H9 (cell line): ENCODE results near the gene GAK. TPM values are rescaled to one million over a fixed set of nuclear protein-coding genes. Genes with fewer than 3 reads are reported as not detected.

Experiments
- DNase-seq: peaks from one replicate; pipeline ENCODE4 v3.0.0-alpha.2; 2017
- H2AFZ ChIP-seq: one replicate; pipeline ENCODE4 v1.6.1; 2013; ENCODE audit warnings: mild to moderate bottlenecking, low read length, control low read depth, moderate library complexity
- H2AK5ac ChIP-seq: 2 replicates; pipeline ENCODE4 v1.6.1; 2013; ENCODE audit warnings: low read length, control low read depth, mixed read lengths; ENCODE audit not compliant: insufficient read length
- H2BK120ac ChIP-seq: one replicate; pipeline ENCODE4 v1.6.1; 2013; ENCODE audit warnings: low read depth, mild to moderate bottlenecking, low read length, control low read depth, inconsistent platforms; ENCODE audit not compliant: poor library complexity, severe bottlenecking
- H2BK12ac ChIP-seq: 2 replicates; pipeline ENCODE4 v1.6.1; 2013; ENCODE audit warnings: low read length, control low read depth, mixed read lengths, low read depth; ENCODE audit not compliant: insufficient read length
- H2BK15ac ChIP-seq: 2 replicates; pipeline ENCODE4 v1.6.1; 2013; ENCODE audit warnings: low read depth, low read length, control low read depth
- H2BK20ac ChIP-seq: one replicate; pipeline ENCODE4 v1.6.1; 2013; ENCODE audit warnings: low read depth, mild to moderate bottlenecking, low read length, control low read depth, inconsistent platforms; ENCODE audit not compliant: poor library complexity, severe bottlenecking
- H2BK5ac ChIP-seq: 2 replicates; pipeline ENCODE4 v1.6.1; 2013; ENCODE audit warnings: low read length, control low read depth, mixed read lengths; ENCODE audit not compliant: insufficient read length
- H3K14ac ChIP-seq: 2 replicates; pipeline ENCODE4 v1.6.1; 2013; ENCODE audit warnings: low read length, control low read depth; ENCODE audit not compliant: insufficient read depth
- H3K18ac ChIP-seq: 2 replicates; pipeline ENCODE4 v1.6.1; 2013; ENCODE audit warnings: low read depth, mild to moderate bottlenecking, mixed read lengths, low read length, control low read depth; ENCODE audit not compliant: insufficient read length
- H3K23ac ChIP-seq: 2 replicates; pipeline ENCODE4 v1.6.1; 2013; ENCODE audit warnings: low read length, control low read depth, mixed read lengths, low read depth; ENCODE audit not compliant: insufficient read length
- H3K23me2 ChIP-seq: 2 replicates; pipeline ENCODE4 v1.6.1; 2013; ENCODE audit warnings: low read depth, mild to moderate bottlenecking, mixed read lengths, low read length, control low read depth; ENCODE audit not compliant: insufficient read length, poor library complexity, severe bottlenecking
- H3K27ac ChIP-seq: 2 replicates; pipeline ENCODE4 v1.5.1; 2013; ENCODE audit warnings: low read length, control low read depth, mixed read lengths, low read depth; ENCODE audit not compliant: insufficient read length
- H3K27me3 ChIP-seq: 2 replicates; pipeline ENCODE4 v1.6.1; 2013; ENCODE audit warnings: low read length, control low read depth, inconsistent platforms; ENCODE audit not compliant: insufficient read depth
- H3K4ac ChIP-seq: 2 replicates; pipeline ENCODE4 v1.6.1; 2013; ENCODE audit warnings: low read depth, mild to moderate bottlenecking, control low read depth, inconsistent platforms, low read length, moderate library complexity
- H3K4me1 ChIP-seq: 2 replicates; pipeline ENCODE4 v1.6.1; 2013; ENCODE audit warnings: low read length, control low read depth, inconsistent platforms; ENCODE audit not compliant: insufficient read depth
- H3K4me2 ChIP-seq: 2 replicates; pipeline ENCODE4 v1.6.1; 2013; ENCODE audit warnings: low read length, control low read depth, mixed read lengths; ENCODE audit not compliant: insufficient read length, insufficient read depth
- H3K56ac ChIP-seq: 2 replicates; pipeline ENCODE4 v1.6.1; 2013; ENCODE audit warnings: low read depth, mild to moderate bottlenecking, mixed read lengths, low read length, control low read depth; ENCODE audit not compliant: insufficient read length
- H3K79me1 ChIP-seq: 2 replicates; pipeline ENCODE4 v1.6.1; 2013; ENCODE audit warnings: low read depth, mild to moderate bottlenecking, moderate library complexity, low read length, control low read depth, inconsistent platforms; ENCODE audit not compliant: insufficient read depth, poor library complexity, severe bottlenecking
- H3K79me2 ChIP-seq: 2 replicates; pipeline ENCODE4 v1.6.1; 2013; ENCODE audit warnings: low read length, control low read depth, inconsistent platforms; ENCODE audit not compliant: insufficient read depth
- H3K9ac ChIP-seq: 2 replicates; pipeline ENCODE4 v1.6.1; 2013; ENCODE audit warnings: low read length, control low read depth, mixed read lengths; ENCODE audit not compliant: insufficient read length; ENCODE audit errors: extremely low read depth
- H3K9me3 ChIP-seq: one replicate; pipeline ENCODE4 v1.6.1; 2013; ENCODE audit warnings: low read depth, low read length, inconsistent platforms; ENCODE audit not compliant: control insufficient read depth
- H3T11ph ChIP-seq: one replicate; pipeline ENCODE4 v1.6.1; 2013; ENCODE audit warnings: mild to moderate bottlenecking, low read length, control low read depth, inconsistent platforms
- H4K20me1 ChIP-seq: one replicate; pipeline ENCODE4 v1.6.1; 2013; ENCODE audit not compliant: control insufficient read depth, insufficient read length, insufficient read depth
- H4K5ac ChIP-seq: 2 replicates; pipeline ENCODE4 v1.6.1; 2013; ENCODE audit warnings: low read depth, mild to moderate bottlenecking, mixed read lengths, low read length, control low read depth; ENCODE audit not compliant: insufficient read length
- H4K8ac ChIP-seq: replicated peaks from 2 replicates; pipeline ENCODE4 v1.6.1; 2013; ENCODE audit warnings: low read length, control low read depth, mixed read lengths, low read depth; ENCODE audit not compliant: insufficient read length
- H4K91ac ChIP-seq: 2 replicates; pipeline ENCODE4 v1.6.1; 2013; ENCODE audit warnings: low read depth, mild to moderate bottlenecking, moderate library complexity, mixed read lengths, low read length, control low read depth; ENCODE audit not compliant: insufficient read length
- H3K27ac Mint-ChIP-seq, 3 experiments: 2 replicates in 2 of 3; 3 replicates in 1 of 3; pipeline ENCODE4 v1.8.0; 2020 to 2021; ENCODE audit warnings: mixed read lengths in 3 of 3, mild to moderate bottlenecking in 1 of 3, moderate library complexity in 1 of 3
- H3K27me3 Mint-ChIP-seq: 2 replicates; pipeline ENCODE4 v1.8.0; 2021; ENCODE audit warnings: low read depth, mild to moderate bottlenecking, moderate library complexity, mixed read lengths
- H3K36me3 Mint-ChIP-seq, 3 experiments: 2 replicates in 2 of 3; 3 replicates in 1 of 3; pipeline ENCODE4 v1.8.0; 2020 to 2021; ENCODE audit warnings: low read depth in 3 of 3, mixed read lengths in 3 of 3; ENCODE audit not compliant: insufficient read depth in 1 of 3
- H3K4me1 Mint-ChIP-seq, 2 experiments: 2 replicates each; pipeline ENCODE4 v1.8.0; 2020; ENCODE audit warnings: mixed read lengths in 2 of 2
- H3K4me3 Mint-ChIP-seq, 2 experiments: 2 replicates in 1 of 2; 3 replicates in 1 of 2; pipeline ENCODE4 v1.8.0; 2020 to 2021; ENCODE audit warnings: mild to moderate bottlenecking in 2 of 2, mixed read lengths in 2 of 2, moderate library complexity in 1 of 2
- H3K9me3 Mint-ChIP-seq, 2 experiments: 2 replicates in 1 of 2; 3 replicates in 1 of 2; pipeline ENCODE4 v1.8.0; 2020; ENCODE audit warnings: mild to moderate bottlenecking in 2 of 2, mixed read lengths in 2 of 2, moderate library complexity in 1 of 2
- WGBS: extraction: QIAGEN DNeasy Blood & Tissue Kit; methylation state at CpG from one replicate; pipeline ENCODE4 v1.1.7; 2013; ENCODE audit warnings: missing lambda C conversion rate, low lambda C conversion rate, mixed read lengths; ENCODE audit not compliant: insufficient read length; ENCODE audit errors: extremely low coverage; 5-methylcytosine and 5-hydroxymethylcytosine counted together
- total RNA-seq: library from RNA; stranded (reverse); gene quantifications from 2 replicates; pipeline ENCODE4 v1.2.1, GENCODE V29; 2021
- TF ChIP-seq, protein P1 (sequence below): fragments of 200-600 bp; sonication (generic); conservative IDR thresholded peaks from 3 replicates; pipeline ENCODE4 v1.8.0; 2021; ENCODE audit warnings: antibody characterized with exemption, mild to moderate bottlenecking

Gene GAK
- total RNA-seq, 1 experiment from 2014 or later, result 80.7 TPM

GRCh38 chr4:953574-953915 lies 21.4 kb upstream of the GAK start:
- no CpG with 5 or more reads among the region's 13 CpGs for WGBS
- Histone ChIP-seq H2AFZ (no peak overlapping the region), H3K4me1 (no peaks in the 10 kb centered on the region), H4K91ac (no peak overlapping the region), H2BK12ac (no peak overlapping the region), H3K27me3 (no peaks in the 10 kb centered on the region), H2BK120ac (no peak overlapping the region), H2BK15ac (no peak overlapping the region), H3K27ac (no peak overlapping the region), H2AK5ac (no peak overlapping the region), H4K8ac (no peak overlapping the region), H3K79me1 (no peaks in the 10 kb centered on the region), H3K4me2 (no peak overlapping the region), H3K79me2 (no peaks in the 10 kb centered on the region), H3K56ac (no peak overlapping the region), H3K14ac (no peak overlapping the region), H3K9me3 (no peaks in the 10 kb centered on the region), H3K4ac (no peak overlapping the region), H3K9ac (no peak overlapping the region), H2BK5ac (no peak overlapping the region), H4K20me1 (no peaks in the 10 kb centered on the region), H2BK20ac (no peak overlapping the region), H4K5ac (no peak overlapping the region), H3K18ac (no peak overlapping the region), H3T11ph (no peak overlapping the region), H3K23ac (no peak overlapping the region), H3K23me2 (no peaks in the 10 kb centered on the region)
- TF ChIP-seq, protein P1, sequence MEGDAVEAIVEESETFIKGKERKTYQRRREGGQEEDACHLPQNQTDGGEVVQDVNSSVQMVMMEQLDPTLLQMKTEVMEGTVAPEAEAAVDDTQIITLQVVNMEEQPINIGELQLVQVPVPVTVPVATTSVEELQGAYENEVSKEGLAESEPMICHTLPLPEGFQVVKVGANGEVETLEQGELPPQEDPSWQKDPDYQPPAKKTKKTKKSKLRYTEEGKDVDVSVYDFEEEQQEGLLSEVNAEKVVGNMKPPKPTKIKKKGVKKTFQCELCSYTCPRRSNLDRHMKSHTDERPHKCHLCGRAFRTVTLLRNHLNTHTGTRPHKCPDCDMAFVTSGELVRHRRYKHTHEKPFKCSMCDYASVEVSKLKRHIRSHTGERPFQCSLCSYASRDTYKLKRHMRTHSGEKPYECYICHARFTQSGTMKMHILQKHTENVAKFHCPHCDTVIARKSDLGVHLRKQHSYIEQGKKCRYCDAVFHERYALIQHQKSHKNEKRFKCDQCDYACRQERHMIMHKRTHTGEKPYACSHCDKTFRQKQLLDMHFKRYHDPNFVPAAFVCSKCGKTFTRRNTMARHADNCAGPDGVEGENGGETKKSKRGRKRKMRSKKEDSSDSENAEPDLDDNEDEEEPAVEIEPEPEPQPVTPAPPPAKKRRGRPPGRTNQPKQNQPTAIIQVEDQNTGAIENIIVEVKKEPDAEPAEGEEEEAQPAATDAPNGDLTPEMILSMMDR, result no peak
- no peak for DNase-seq
- no peaks in the 10 kb centered on the region for H3K9me3 Mint-ChIP-seq
- H3K36me3 Mint-ChIP-seq, result peaks cover 0 to under 1% (median 0%) of the 10 kb centered on the region in 3 experiments; a peak in 2 of 7 replicates
- H3K4me3 Mint-ChIP-seq, result no peak overlapping the region
- no peak overlapping the region for H3K27ac Mint-ChIP-seq
- peaks cover 2 to 7% of the 10 kb centered on the region in 2 experiments; a peak in 3 of 4 replicates for H3K4me1 Mint-ChIP-seq
- H3K27me3 Mint-ChIP-seq, result no peaks in the 10 kb centered on the region
